ENCODE data around the gene ANO7.

DNA sequence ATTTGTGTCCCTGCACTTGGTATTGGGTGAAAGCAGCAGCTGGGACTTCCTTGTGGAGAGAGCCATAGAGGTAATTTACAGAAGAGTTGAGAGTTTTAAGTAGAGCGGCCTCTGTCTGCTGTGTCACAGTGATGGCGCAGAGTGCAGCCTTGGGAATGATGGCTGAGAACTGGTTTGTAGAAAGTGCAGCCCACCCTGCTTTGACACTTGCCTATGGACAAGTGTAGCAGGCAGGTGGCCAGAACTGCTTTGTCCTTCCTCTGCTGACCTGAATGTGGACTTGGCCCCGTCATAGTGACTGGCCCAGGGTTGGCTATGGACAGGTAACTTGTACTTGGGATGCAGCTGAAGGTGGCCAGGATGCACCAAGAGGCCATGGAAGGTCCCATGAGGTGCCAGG is 6.4 kb upstream of the ANO7 start:
- TF ChIP-seq TAF1 (IDR thresholded peaks at IDR 0.05; ENCODE audit: borderline replicate concordance, insufficient read depth, low read length) (no peak), POLR2AphosphoS5 (IDR thresholded peaks at IDR 0.05; ENCODE audit: low read depth, low read length) (no peak), SIN3A (IDR thresholded peaks at IDR 0.05; ENCODE audit: borderline replicate concordance, insufficient read depth, low read length) (no peak), FOXP2 (optimal IDR thresholded peaks at IDR 0.05; ENCODE audit: borderline replicate concordance, extremely low read depth, extremely low read length, insufficient read depth) (no peak)
- TF ChIP-seq, protein P1, sequence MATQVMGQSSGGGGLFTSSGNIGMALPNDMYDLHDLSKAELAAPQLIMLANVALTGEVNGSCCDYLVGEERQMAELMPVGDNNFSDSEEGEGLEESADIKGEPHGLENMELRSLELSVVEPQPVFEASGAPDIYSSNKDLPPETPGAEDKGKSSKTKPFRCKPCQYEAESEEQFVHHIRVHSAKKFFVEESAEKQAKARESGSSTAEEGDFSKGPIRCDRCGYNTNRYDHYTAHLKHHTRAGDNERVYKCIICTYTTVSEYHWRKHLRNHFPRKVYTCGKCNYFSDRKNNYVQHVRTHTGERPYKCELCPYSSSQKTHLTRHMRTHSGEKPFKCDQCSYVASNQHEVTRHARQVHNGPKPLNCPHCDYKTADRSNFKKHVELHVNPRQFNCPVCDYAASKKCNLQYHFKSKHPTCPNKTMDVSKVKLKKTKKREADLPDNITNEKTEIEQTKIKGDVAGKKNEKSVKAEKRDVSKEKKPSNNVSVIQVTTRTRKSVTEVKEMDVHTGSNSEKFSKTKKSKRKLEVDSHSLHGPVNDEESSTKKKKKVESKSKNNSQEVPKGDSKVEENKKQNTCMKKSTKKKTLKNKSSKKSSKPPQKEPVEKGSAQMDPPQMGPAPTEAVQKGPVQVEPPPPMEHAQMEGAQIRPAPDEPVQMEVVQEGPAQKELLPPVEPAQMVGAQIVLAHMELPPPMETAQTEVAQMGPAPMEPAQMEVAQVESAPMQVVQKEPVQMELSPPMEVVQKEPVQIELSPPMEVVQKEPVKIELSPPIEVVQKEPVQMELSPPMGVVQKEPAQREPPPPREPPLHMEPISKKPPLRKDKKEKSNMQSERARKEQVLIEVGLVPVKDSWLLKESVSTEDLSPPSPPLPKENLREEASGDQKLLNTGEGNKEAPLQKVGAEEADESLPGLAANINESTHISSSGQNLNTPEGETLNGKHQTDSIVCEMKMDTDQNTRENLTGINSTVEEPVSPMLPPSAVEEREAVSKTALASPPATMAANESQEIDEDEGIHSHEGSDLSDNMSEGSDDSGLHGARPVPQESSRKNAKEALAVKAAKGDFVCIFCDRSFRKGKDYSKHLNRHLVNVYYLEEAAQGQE (IDR thresholded peaks at IDR 0.05; ENCODE audit: insufficient read depth in 1 of 2, low read depth in 2 of 2, low read length in 2 of 2), result no peak
